Activated CD4-positive, alpha-beta T cell treated with anti-CD3 and anti-CD28 coated beads, Interleukin-2, amount 10 ng/mL, durations not matched to agents 7 days and 5 days (primary cell): ENCODE results near the gene SPCS3. TPM values are rescaled to one million over a fixed set of nuclear protein-coding genes. Genes with fewer than 3 reads are reported as not detected.
"Not testable (repeated sequence)": the region's sequence is repeated elsewhere in the genome, so short reads cannot be mapped to it uniquely, and the experiment has no call there.

ENCODE experiments used
- CTCF ChIA-PET: fragments of 350-600 bp; sonication (Branson Sonifier 250); formaldehyde crosslinking; loops from one replicate; lab custom pipeline; 2021; ENCODE audit warnings: antibody characterized with exemption; lab: Charles Lee
- POLR2A ChIA-PET: fragments of 350-600 bp; sonication (Branson Sonifier 250); formaldehyde crosslinking; loops from one replicate; lab custom pipeline; 2021; ENCODE audit warnings: antibody characterized with exemption; lab: Charles Lee
- DNase-seq: peaks from one replicate; pipeline ENCODE4 v3.0.0-alpha.2; 2020
- H3K27ac Mint-ChIP-seq: one replicate; pipeline ENCODE4 v1.8.0; 2021; ENCODE audit warnings: mild to moderate bottlenecking, moderate library complexity, mixed read lengths
- H3K27me3 Mint-ChIP-seq: one replicate; pipeline ENCODE4 v1.8.0; 2021; ENCODE audit warnings: mixed read lengths
- H3K36me3 Mint-ChIP-seq: one replicate; pipeline ENCODE4 v1.8.0; 2021; ENCODE audit warnings: low read depth, mixed read lengths
- H3K4me1 Mint-ChIP-seq: one replicate; pipeline ENCODE4 v1.8.0; 2021; ENCODE audit warnings: mixed read lengths
- H3K4me3 Mint-ChIP-seq: one replicate; pipeline ENCODE4 v1.8.0; 2021; ENCODE audit warnings: mild to moderate bottlenecking, moderate library complexity, mixed read lengths
- H3K9me3 Mint-ChIP-seq: one replicate; pipeline ENCODE4 v1.8.0; 2021; ENCODE audit warnings: mixed read lengths
- total RNA-seq, 2 experiments: library from RNA; stranded (reverse); gene quantifications; one replicate each; pipeline ENCODE4 v1.2.3, GENCODE V29; 2021

The SPCS3 gene
- total RNA-seq, 2 experiments from 2014 or later, result 154 to 186 TPM

- peaks cover 15% of the 10 kb centered on the region for H3K27me3 Mint-ChIP-seq
- H3K4me3 Mint-ChIP-seq, result no peak overlapping the region
- no peak for DNase-seq
- H3K9me3 Mint-ChIP-seq, result no peaks in the 10 kb centered on the region
- H3K27ac Mint-ChIP-seq, result no peak overlapping the region
- no peaks in the 10 kb centered on the region for H3K4me1 Mint-ChIP-seq
- no peaks in the 10 kb centered on the region for H3K36me3 Mint-ChIP-seq
- CTCF ChIA-PET, result no interaction called here
- POLR2A ChIA-PET, result no interaction called here
These were observed 10.7 kb upstream of the SPCS3 start for GRCh38 chr4:176309046-176309445.

GRCh38 chr4:176309772-176310171, 10.0 kb upstream of the SPCS3 start:
- Mint-ChIP-seq H3K36me3 (no peaks in the 10 kb centered on the region), H3K27ac (no peak overlapping the region), H3K4me3 (no peak overlapping the region), H3K9me3 (no peaks in the 10 kb centered on the region), H3K27me3 (peaks cover 11% of the 10 kb centered on the region), H3K4me1 (no peaks in the 10 kb centered on the region)
- DNase-seq, result no peak
- ChIA-PET POLR2A (no interaction called here), CTCF (no interaction called here)

- ChIA-PET CTCF (no interaction called here), POLR2A (no interaction called here)
- no peak for DNase-seq
- peaks cover 8% of the 10 kb centered on the region for H3K4me1 Mint-ChIP-seq
- H3K27ac Mint-ChIP-seq, result no peak overlapping the region
- H3K9me3 Mint-ChIP-seq, result no peaks in the 10 kb centered on the region
- peaks cover 11% of the 10 kb centered on the region for H3K27me3 Mint-ChIP-seq
- H3K36me3 Mint-ChIP-seq, result no peaks in the 10 kb centered on the region
- no peak overlapping the region for H3K4me3 Mint-ChIP-seq
These were observed 6.0 kb upstream of the SPCS3 start for GRCh38 chr4:176313596-176314336.

GRCh38 chr4:176319151-176319703, 539 bp upstream of the SPCS3 start:
- Mint-ChIP-seq H3K27ac (peak overlapping the region; percentile 91), H3K4me3 (peak overlapping the region; percentile 87), H3K9me3 (no peaks in the 10 kb centered on the region), H3K4me1 (peaks cover 35% of the 10 kb centered on the region), H3K27me3 (no peaks in the 10 kb centered on the region), H3K36me3 (peaks cover 22% of the 10 kb centered on the region)
- CTCF ChIA-PET, result interaction anchor here (1.0 kb wide), 1 partner anchor 12 kb away, joined by 5 read pairs; no protein-coding TSS in a partner anchor
- DNase-seq, result no peak
- POLR2A ChIA-PET, result interaction anchor here (0.6 kb wide), 1 partner anchor 76 kb away, joined by 5 read pairs; no protein-coding TSS in a partner anchor

GRCh38 chr4:176320340-176320975, 692 bp downstream of the SPCS3 start:
- Mint-ChIP-seq H3K9me3 (no peaks in the 10 kb centered on the region), H3K27me3 (no peaks in the 10 kb centered on the region), H3K4me3 (peak overlapping the region; percentile 87), H3K4me1 (peaks cover 43% of the 10 kb centered on the region), H3K27ac (peak overlapping the region; percentile 91), H3K36me3 (peaks cover 30% of the 10 kb centered on the region)
- POLR2A ChIA-PET, result no interaction called here
- DNase-seq, result peak; percentile 89
- CTCF ChIA-PET, result no interaction called here

- CTCF ChIA-PET, result no interaction called here
- no peak for DNase-seq
- POLR2A ChIA-PET, result no interaction called here
- Mint-ChIP-seq H3K9me3 (no peaks in the 10 kb centered on the region), H3K36me3 (peaks cover 30% of the 10 kb centered on the region), H3K27me3 (no peaks in the 10 kb centered on the region), H3K27ac (peak overlapping the region; percentile 91), H3K4me1 (peaks cover 43% of the 10 kb centered on the region), H3K4me3 (peak overlapping the region; percentile 87)
These were observed 1.2 kb downstream of the SPCS3 start for GRCh38 chr4:176320976-176321361.

- Mint-ChIP-seq H3K27ac (peak overlapping the region; percentile 91), H3K4me3 (peak overlapping the region; percentile 87), H3K9me3 (no peaks in the 10 kb centered on the region), H3K36me3 (peaks cover 33% of the 10 kb centered on the region), H3K27me3 (no peaks in the 10 kb centered on the region), H3K4me1 (peaks cover 46% of the 10 kb centered on the region)
- ChIA-PET CTCF (no interaction called here), POLR2A (no interaction called here)
- no peak for DNase-seq
These were observed 1.8 kb downstream of the SPCS3 start for GRCh38 chr4:176321589-176321988.

- H3K36me3 Mint-ChIP-seq, result peaks cover 47% of the 10 kb centered on the region
- H3K4me3 Mint-ChIP-seq, result no peak overlapping the region
- no peak overlapping the region for H3K27ac Mint-ChIP-seq
- H3K4me1 Mint-ChIP-seq, result peaks cover 43% of the 10 kb centered on the region
- POLR2A ChIA-PET, result no interaction called here
- DNase-seq, result no peak
- CTCF ChIA-PET, result interaction anchor here (1.4 kb wide), 1 partner anchor 10 kb away, joined by 5 read pairs; no protein-coding TSS in a partner anchor
- no peaks in the 10 kb centered on the region for H3K27me3 Mint-ChIP-seq
- H3K9me3 Mint-ChIP-seq, result no peaks in the 10 kb centered on the region
These were observed 3.9 kb downstream of the SPCS3 start for GRCh38 chr4:176323511-176324160.

- peaks cover 48% of the 10 kb centered on the region for H3K36me3 Mint-ChIP-seq
These were observed 5.1 kb downstream of the SPCS3 start for GRCh38 chr4:176324876-176325275.

GRCh38 chr4:176333076-176333475, 13.3 kb downstream of the SPCS3 start:
- Mint-ChIP-seq H3K27ac (no peak overlapping the region), H3K36me3 (peaks cover 45% of the 10 kb centered on the region), H3K4me3 (no peak overlapping the region), H3K4me1 (peaks cover 17% of the 10 kb centered on the region), H3K27me3 (no peaks in the 10 kb centered on the region), H3K9me3 (no peaks in the 10 kb centered on the region)
- POLR2A ChIA-PET, result no interaction called here
- no peak for DNase-seq
- CTCF ChIA-PET, result interaction anchor here (1.9 kb wide), 1 partner anchor 9 kb away, joined by 5 read pairs; no protein-coding TSS in a partner anchor

More at GRCh38 chr4:176324876-176325275, 5.1 kb downstream of the SPCS3 start:
- H3K27me3 Mint-ChIP-seq, H3K27ac Mint-ChIP-seq, DNase-seq, H3K9me3 Mint-ChIP-seq, H3K4me3 Mint-ChIP-seq, POLR2A ChIA-PET: not testable (repeated sequence)
- CTCF ChIA-PET, result interaction anchor here (0.9 to 1.4 kb wide), 4 partner anchors 8 to 23 kb away, joined by 3 to 5 read pairs (median 5); no protein-coding TSS in a partner anchor
- H3K4me1 Mint-ChIP-seq, result peaks cover 38% of the 10 kb centered on the region

- no peaks in the 10 kb centered on the region for H3K27me3 Mint-ChIP-seq
- H3K36me3 Mint-ChIP-seq, result peaks cover 39% of the 10 kb centered on the region
- DNase-seq, result no peak
- no peak overlapping the region for H3K27ac Mint-ChIP-seq
- H3K4me3 Mint-ChIP-seq, result no peak overlapping the region
- ChIA-PET CTCF (interaction anchor here (1.9 kb wide), 1 partner anchor 10 kb away, joined by 5 read pairs; no protein-coding TSS in a partner anchor), POLR2A (no interaction called here)
- peaks cover 17% of the 10 kb centered on the region for H3K4me1 Mint-ChIP-seq
- H3K9me3 Mint-ChIP-seq, result no peaks in the 10 kb centered on the region
These were observed 14.3 kb downstream of the SPCS3 start for GRCh38 chr4:176334066-176334465.

- Mint-ChIP-seq H3K9me3 (no peaks in the 10 kb centered on the region), H3K4me1 (peaks cover 17% of the 10 kb centered on the region), H3K27me3 (no peaks in the 10 kb centered on the region), H3K4me3 (no peak overlapping the region), H3K27ac (no peak overlapping the region), H3K36me3 (peaks cover 34% of the 10 kb centered on the region)
- DNase-seq, result no peak
- CTCF ChIA-PET, result no interaction called here
- POLR2A ChIA-PET, result no interaction called here
These were observed 15.7 kb downstream of the SPCS3 start for GRCh38 chr4:176335421-176335820.
